HFFc6 (cell line): Measurements from ENCODE around the gene GCNT2. TPM values are rescaled to one million over a fixed set of nuclear protein-coding genes. Genes with fewer than 3 reads are reported as not detected.

ENCODE experiments used
- DNase-seq: peaks from one replicate; pipeline ENCODE4 v3.0.0-alpha.2; 2018
- H3K27ac Mint-ChIP-seq: 2 replicates; pipeline ENCODE4 v1.8.0; 2020; ENCODE audit warnings: mild to moderate bottlenecking, mixed read lengths
- H3K27me3 Mint-ChIP-seq: 2 replicates; pipeline ENCODE4 v1.8.0; 2021; ENCODE audit warnings: mild to moderate bottlenecking, moderate library complexity, mixed read lengths; ENCODE audit not compliant: insufficient read depth
- H3K36me3 Mint-ChIP-seq: 2 replicates; pipeline ENCODE4 v1.8.0; 2021; ENCODE audit warnings: low read depth, mixed read lengths
- H3K4me1 Mint-ChIP-seq: 2 replicates; pipeline ENCODE4 v1.8.0; 2020; ENCODE audit warnings: low read depth, mixed read lengths
- H3K4me3 Mint-ChIP-seq: 2 replicates; pipeline ENCODE4 v1.8.0; 2020; ENCODE audit warnings: mild to moderate bottlenecking, moderate library complexity, mixed read lengths
- H3K9me3 Mint-ChIP-seq: 2 replicates; pipeline ENCODE4 v1.8.0; 2020; ENCODE audit warnings: mild to moderate bottlenecking, mixed read lengths
- total RNA-seq, 6 experiments: library from RNA; stranded (reverse); fragmentation: NEBNext Ultra II Directional; extraction: Animal tissue kit (Norgen Biotek cat#: 25700); gene quantifications; 2 replicates in 1 of 6; 3 replicates in 5 of 6; pipeline ENCODE4 v1.2.3, GENCODE V29; 2021
- TF ChIP-seq, protein P1 (sequence below): fragments of 200-600 bp; sonication (generic); IDR thresholded peaks from 2 replicates; pipeline ENCODE4 v1.5.0; 2021; ENCODE audit warnings: antibody characterized with exemption, mild to moderate bottlenecking

GCNT2 gene
- total RNA-seq, 6 experiments from 2014 or later, result 0.14 to 7.1 (median 5.7) TPM

DNA sequence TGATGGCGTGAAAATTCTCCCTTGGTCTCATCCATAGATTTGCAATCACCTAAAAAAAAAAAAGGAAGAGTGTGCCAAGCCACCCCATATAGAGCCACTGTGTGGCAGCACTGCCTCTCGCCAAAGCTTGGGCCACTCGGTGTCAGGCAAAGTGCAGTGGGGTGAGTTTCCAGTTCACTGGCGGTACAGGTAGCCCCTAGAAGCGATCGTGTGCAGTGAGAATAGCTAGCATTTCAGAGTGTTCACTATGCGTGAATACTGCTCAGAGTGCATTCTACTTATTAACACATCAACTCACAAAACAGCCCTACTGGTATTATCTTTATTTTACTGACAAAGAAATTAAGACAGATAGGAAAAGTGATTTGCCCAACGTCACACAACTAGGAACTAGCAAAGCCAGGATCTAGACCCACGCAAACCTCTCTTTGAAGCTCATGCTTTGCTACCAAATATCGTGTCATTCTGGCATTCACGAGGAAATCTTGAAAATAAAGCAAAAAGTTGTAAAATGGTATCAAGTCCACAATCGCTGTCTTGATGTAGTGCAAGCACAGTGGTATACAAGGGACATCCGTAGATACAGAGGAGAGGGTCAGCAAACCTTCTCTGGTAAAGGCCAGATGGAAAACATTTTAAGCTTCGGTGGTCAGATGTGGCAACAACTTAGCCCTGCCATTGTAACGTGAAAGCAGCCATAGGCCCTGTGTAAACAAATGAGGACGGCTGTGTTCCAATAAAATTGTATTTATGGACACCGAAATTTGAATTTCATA, 10.4 kb upstream of the GCNT2 start:
- Mint-ChIP-seq H3K9me3 (no peaks in the 10 kb centered on the region), H3K4me1 (peaks cover 18% of the 10 kb centered on the region), H3K27me3 (peaks cover 5% of the 10 kb centered on the region), H3K27ac (no peak overlapping the region), H3K36me3 (no peaks in the 10 kb centered on the region), H3K4me3 (peak overlapping the region; percentile 42; the same call in 1 of the 2 replicates)
- TF ChIP-seq, protein P1, sequence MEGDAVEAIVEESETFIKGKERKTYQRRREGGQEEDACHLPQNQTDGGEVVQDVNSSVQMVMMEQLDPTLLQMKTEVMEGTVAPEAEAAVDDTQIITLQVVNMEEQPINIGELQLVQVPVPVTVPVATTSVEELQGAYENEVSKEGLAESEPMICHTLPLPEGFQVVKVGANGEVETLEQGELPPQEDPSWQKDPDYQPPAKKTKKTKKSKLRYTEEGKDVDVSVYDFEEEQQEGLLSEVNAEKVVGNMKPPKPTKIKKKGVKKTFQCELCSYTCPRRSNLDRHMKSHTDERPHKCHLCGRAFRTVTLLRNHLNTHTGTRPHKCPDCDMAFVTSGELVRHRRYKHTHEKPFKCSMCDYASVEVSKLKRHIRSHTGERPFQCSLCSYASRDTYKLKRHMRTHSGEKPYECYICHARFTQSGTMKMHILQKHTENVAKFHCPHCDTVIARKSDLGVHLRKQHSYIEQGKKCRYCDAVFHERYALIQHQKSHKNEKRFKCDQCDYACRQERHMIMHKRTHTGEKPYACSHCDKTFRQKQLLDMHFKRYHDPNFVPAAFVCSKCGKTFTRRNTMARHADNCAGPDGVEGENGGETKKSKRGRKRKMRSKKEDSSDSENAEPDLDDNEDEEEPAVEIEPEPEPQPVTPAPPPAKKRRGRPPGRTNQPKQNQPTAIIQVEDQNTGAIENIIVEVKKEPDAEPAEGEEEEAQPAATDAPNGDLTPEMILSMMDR, result peak; percentile 80
- DNase-seq, result peak; percentile 32

DNA sequence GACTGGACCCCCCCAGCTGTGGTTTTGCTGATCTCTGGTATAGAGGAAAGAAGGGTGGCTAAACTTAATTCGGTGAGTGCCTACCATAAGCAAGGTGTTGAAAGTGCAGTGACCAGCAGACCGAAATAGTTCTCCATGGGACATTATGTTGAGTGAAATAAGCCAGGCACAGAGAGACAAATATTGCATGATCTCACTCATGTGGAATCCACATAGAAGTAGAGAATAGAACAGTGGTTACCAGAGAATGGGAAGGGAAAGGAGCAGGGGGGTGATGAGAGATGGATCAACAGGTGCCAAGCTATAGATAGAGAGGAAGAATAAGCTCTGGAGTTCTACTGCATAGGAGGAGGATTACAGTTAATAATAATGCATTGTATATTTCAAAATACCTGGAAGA, 9.7 kb upstream of the GCNT2 start:
- H3K36me3 Mint-ChIP-seq, result no peaks in the 10 kb centered on the region
- no peak overlapping the region for H3K4me3 Mint-ChIP-seq
- H3K27me3 Mint-ChIP-seq, result peaks cover 5% of the 10 kb centered on the region
- H3K9me3 Mint-ChIP-seq, result no peaks in the 10 kb centered on the region
- H3K4me1 Mint-ChIP-seq, result peaks cover 18% of the 10 kb centered on the region
- no peak overlapping the region for H3K27ac Mint-ChIP-seq
- DNase-seq, result no peak
- TF ChIP-seq, protein P1, result no peak

DNA sequence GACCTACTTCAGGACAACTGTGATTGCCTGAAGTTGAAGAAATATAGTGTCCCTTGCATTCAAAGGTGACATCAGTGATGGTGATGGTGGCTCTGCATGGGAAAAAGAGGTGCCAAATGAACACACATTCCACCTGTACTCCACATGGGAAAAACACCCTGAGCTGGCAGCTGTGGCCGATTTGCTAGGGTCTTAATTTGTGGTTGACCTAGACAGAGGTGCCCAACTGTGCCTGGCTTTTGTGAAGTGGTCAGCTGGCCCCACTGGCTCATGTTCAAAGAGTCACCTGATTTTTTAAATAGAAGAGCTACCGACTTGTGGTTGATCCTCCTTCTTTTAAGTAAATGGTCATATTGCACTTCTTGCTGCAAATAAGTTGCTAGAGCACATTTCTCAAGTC, 7.6 kb upstream of the GCNT2 start:
- H3K36me3 Mint-ChIP-seq, result no peaks in the 10 kb centered on the region
- H3K9me3 Mint-ChIP-seq, result no peaks in the 10 kb centered on the region

DNA sequence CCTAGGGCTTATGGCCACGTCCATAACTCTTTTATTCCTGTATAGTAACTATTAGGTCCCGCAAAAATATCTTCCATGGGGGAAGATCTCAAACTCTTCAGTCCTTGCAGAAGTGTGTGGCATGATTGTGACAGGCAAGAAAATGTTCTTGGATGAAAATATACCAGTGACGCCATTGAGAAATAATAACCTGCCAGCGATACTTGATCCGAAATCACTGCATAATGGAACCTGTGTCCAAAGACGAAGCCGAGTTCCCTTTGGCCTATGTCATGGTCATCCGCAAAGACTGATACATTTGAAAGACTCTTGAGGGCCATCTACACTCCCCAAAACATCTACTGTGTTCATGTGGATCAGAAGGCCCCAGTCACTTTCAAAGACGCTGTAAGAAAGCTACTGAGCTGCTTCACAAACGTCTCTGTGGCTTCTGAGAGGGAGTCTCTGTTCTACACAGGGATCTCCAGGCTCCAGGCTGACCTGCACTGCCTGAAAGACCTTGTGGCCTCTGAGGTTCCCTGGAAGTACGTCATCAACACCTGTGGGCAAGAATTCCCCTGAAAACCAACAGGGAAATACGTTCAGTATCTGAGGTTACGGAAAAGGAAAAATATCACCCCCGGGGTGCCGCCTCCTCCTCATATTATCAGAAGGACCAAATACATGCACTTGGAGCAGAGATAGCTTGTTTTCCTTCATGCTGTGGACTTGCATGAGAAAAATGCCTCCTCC, 6.9 kb upstream of the GCNT2 start:
- DNase-seq, result no peak
- no peaks in the 10 kb centered on the region for H3K9me3 Mint-ChIP-seq
- peaks cover 28% of the 10 kb centered on the region for H3K4me1 Mint-ChIP-seq
- no peak overlapping the region for H3K27ac Mint-ChIP-seq
- H3K4me3 Mint-ChIP-seq, result no peak overlapping the region
- no peaks in the 10 kb centered on the region for H3K36me3 Mint-ChIP-seq
- TF ChIP-seq, protein P1, result no peak
- no peaks in the 10 kb centered on the region; the same call in 1 of the 2 replicates for H3K27me3 Mint-ChIP-seq

More for the DNA sequence above, 7.6 kb upstream of the GCNT2 start:
- DNase-seq, result no peak
- Mint-ChIP-seq H3K27ac (no peak overlapping the region), H3K4me3 (no peak overlapping the region), H3K27me3 (no peaks in the 10 kb centered on the region; the same call in 1 of the 2 replicates), H3K4me1 (peaks cover 21% of the 10 kb centered on the region)
- TF ChIP-seq, protein P1, result no peak

DNA sequence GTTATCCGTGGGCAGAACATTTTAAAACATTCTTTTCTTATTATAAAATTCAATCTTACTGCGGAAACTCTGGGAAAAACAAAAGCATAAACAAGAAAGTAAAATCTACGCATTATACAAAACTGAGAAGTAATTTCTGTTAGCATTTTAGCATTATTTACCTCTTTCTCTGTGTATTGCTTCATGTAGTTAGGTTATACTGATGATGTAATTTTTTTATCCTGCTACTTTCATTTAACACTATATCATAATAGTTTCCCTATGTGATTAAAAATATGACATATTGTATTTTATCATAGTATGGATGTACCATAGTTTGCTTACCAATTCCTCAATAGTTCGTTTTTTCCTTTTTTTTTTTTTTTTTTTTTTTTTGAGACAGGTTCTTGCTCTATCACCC, 4.2 kb upstream of the GCNT2 start:
- TF ChIP-seq, protein P1, result no peak
- H3K27me3 Mint-ChIP-seq, result no peaks in the 10 kb centered on the region; the same call in 1 of the 2 replicates
- H3K27ac Mint-ChIP-seq, result no peak overlapping the region
- H3K4me3 Mint-ChIP-seq, result no peak overlapping the region
- DNase-seq, result no peak
- peaks cover 29% of the 10 kb centered on the region for H3K4me1 Mint-ChIP-seq
- no peaks in the 10 kb centered on the region for H3K9me3 Mint-ChIP-seq
- H3K36me3 Mint-ChIP-seq, result no peaks in the 10 kb centered on the region
